GM12874 (cell line): ENCODE measurements around the gene COA1.

Experiments used
- TF ChIP-seq, protein P1 (sequence below): IDR thresholded peaks from 2 replicates; pipeline ENCODE4 v1.5.1; 2011; ENCODE audit warnings: low read depth, mild to moderate bottlenecking, control low read depth, low read length, moderate library complexity; ENCODE audit not compliant: insufficient read depth

COA1 gene

DNA sequence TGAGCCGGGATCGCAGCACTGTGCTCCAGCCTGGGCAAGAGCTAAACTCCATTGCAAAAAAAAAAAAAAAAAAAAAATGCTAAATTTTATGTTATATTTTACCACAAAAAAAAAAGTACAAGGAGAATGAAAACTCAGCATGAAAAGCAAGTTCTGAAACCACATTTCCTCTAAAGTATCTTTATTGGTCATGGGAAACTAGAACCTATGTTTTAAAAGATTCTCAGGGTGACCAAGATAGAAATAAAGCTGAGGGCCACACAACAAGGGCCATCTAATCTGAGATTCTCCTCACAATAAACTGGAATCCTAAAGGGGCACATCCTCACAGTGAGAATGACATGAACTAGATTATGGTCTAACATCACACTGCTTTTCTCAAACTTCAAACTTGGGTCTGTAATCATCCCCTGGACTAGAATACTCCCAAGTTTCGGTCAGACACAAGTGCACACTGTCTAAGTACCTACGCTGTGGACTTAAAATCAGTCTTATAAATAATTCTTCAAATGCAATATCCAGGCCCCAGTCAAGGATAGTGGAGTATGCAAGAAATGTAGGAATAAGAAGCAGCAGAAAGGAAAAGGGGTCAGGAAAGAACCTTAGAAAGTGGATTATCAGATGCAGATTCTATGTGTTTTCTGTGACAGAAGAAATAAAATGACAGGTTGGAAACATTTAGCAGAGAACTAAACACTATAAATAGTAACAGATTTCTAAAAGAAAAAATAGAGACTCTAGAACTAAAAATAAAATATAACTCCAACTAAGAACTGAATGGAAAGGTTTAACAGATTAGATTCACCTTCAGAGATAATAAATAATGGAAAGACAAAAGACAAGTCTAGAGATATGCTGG is 49.9 kb downstream of the COA1 start:
- TF ChIP-seq, protein P1, sequence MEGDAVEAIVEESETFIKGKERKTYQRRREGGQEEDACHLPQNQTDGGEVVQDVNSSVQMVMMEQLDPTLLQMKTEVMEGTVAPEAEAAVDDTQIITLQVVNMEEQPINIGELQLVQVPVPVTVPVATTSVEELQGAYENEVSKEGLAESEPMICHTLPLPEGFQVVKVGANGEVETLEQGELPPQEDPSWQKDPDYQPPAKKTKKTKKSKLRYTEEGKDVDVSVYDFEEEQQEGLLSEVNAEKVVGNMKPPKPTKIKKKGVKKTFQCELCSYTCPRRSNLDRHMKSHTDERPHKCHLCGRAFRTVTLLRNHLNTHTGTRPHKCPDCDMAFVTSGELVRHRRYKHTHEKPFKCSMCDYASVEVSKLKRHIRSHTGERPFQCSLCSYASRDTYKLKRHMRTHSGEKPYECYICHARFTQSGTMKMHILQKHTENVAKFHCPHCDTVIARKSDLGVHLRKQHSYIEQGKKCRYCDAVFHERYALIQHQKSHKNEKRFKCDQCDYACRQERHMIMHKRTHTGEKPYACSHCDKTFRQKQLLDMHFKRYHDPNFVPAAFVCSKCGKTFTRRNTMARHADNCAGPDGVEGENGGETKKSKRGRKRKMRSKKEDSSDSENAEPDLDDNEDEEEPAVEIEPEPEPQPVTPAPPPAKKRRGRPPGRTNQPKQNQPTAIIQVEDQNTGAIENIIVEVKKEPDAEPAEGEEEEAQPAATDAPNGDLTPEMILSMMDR: no peak

GRCh38 chr7:43678315-43678714 is 51.0 kb downstream of the COA1 start:
- TF ChIP-seq, protein P1: no peak

- TF ChIP-seq, protein P1: no peak
Observed at GRCh38 chr7:43677864-43678263, 51.5 kb downstream of the COA1 start.

DNA sequence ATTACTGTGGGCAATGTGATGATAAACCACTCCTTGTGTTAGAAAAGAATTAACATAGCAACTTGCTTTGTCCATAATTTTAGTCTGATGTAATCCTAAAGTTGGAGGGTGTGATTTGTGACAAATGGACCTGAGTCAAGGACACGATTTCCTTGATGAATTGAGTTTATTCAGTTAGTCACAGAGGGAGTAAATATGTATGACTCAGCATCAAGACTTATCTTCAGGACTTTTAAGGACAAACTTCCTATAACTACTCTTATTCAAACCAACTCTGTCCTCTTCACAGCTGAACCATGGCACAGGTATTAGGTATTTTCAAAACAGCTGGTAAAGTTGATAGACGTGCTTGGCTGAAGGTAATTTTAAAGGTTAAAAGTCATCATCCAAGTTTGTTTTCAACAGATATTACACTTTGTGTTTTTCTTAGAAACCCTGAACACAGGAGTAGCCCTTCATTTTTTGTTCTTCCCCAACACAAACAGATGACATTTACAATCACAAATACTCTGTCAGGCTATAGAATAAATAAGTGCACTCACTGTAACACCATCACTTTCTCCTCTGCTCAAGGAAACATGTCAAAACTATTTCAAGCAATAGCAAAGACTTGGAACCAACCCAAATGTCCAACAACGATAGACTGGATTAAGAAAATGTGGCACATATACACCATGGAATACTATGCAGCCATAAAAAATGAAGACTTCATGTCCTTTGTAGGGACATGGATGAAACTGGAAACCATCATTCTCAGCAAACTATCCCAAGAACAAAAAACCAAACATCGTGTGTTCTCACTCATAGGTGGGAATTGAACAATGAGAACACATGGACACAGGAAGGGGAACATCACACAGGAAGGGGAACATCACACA is 54.5 kb downstream of the COA1 start:
- TF ChIP-seq, protein P1: no peak

DNA sequence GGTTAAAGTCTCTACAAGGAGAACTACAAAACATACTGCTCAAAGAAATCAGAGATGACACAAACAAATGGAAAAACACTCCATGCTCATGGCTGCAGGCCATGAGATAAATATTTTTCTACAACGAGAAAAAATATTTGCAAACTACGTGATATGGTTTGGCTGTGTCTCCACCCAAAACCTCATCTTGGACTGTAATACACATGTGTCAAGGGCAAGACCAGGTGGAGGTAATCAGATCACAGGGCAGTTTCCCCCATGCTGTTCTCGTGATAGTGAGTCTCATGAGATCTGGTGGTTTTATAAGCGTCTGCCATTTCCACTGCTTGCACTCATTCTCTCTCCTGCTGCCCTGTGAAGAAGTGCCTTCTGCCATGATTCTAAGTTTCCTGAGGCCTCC is 57.8 kb downstream of the COA1 start:
- TF ChIP-seq, protein P1: no peak

- TF ChIP-seq, protein P1: no peak
Observed at GRCh38 chr7:43669286-43670081, 59.8 kb downstream of the COA1 start.
